SKM-1 (cell line): Measurements from ENCODE around the gene EIF3B.
"Not testable (repeated sequence)": the region's sequence is repeated elsewhere in the genome, so short reads cannot be mapped to it uniquely, and the experiment has no call there.

Experiments used
- DNase-seq: peaks from one replicate; lab custom pipeline; 2025; ENCODE audit not compliant: unreplicated experiment; lab: John Stamatoyannopoulos, UW

Gene EIF3B

GRCh38 chr7:2347351-2348063 is 7.1 kb upstream of the EIF3B start:
- not testable (repeated sequence) for DNase-seq

DNA sequence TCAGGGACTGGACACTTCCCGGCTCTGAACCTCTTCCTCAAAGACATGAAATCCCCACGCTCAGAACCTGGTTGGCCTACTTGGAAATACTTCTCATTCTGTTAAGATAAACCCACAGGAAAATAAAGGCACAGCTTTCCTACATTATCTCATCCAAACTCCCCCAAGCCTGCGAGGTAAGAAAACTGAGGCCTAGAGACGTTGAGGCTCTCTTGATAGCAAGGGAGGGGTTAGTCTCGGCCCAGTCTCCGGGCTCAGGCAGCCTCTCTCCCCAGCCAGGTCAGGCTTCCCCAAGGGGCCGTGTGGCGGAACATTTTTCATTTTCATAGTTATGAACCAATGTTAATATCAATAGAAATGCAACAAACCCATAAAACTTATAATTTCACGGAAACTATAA is 4.6 kb upstream of the EIF3B start:
- DNase-seq, result no peak

- DNase-seq, result no peak
Observed at GRCh38 chr7:2350861-2351260, 3.8 kb upstream of the EIF3B start.

GRCh38 chr7:2353113-2353935 is 1.3 kb upstream of the EIF3B start:
- no peak for DNase-seq

- peak; percentile 84 for DNase-seq
Observed at GRCh38 chr7:2353936-2354185, 766 bp upstream of the EIF3B start.

DNA sequence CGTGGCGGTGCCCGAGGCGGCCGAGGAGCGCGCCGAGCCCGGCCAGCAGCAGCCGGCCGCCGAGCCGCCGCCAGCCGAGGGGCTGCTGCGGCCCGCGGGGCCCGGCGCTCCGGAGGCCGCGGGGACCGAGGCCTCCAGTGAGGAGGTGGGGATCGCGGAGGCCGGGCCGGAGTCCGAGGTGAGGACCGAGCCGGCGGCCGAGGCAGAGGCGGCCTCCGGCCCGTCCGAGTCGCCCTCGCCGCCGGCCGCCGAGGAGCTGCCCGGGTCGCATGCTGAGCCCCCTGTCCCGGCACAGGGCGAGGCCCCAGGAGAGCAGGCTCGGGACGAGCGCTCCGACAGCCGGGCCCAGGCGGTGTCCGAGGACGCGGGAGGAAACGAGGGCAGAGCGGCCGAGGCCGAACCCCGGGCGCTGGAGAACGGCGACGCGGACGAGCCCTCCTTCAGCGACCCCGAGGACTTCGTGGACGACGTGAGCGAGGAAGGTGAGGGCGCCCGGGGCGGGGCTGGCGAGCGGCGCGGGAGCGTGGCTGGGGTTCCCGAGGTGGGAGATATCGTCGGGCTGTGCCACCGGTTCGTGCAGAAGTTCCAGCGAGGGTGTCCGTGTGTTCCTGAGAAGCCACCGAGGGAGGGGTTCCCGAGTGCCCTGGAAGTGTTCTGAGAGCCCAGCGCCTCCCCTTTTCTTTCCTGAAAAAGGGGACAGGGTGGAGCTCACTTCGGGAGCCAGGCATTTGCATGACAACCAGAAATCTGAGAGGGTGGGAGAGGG is 495 bp downstream of the EIF3B start:
- no peak for DNase-seq

DNA sequence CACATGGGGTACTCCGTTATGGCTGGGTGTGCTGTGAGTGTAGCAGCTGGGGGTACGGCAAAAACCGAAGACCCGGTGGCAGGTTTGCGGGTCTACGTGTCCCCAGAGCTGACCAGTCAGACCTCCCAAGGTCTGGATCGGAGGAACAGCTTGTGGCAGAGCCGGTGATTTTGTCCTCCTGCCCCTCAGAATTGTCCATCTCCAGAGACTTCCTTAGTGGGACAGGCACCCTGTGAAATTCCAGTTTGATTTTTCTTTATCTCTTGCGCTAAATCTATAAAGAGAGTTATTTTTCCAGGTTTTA is 1.0 kb downstream of the EIF3B start:
- no peak for DNase-seq

DNA sequence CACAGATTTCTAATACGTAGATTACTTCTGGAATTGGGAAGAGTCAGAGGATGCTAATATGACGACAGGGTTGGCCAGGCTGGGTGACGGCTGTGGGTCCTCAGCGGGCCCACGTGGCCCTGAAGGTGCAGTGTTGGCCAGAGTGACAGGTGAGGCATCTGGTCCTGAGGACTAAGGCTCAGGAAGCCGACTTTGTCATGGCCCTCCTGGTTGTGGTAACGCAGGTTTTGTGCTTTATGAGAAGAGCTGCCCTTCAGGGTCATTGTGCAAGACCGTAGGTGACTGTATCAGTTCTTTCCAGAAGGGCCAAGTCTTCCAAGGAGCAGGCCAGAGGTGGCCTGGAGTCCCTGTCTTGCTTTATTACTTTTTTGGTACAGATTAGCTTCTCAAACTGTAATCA is 2.5 kb downstream of the EIF3B start:
- no peak for DNase-seq

DNA sequence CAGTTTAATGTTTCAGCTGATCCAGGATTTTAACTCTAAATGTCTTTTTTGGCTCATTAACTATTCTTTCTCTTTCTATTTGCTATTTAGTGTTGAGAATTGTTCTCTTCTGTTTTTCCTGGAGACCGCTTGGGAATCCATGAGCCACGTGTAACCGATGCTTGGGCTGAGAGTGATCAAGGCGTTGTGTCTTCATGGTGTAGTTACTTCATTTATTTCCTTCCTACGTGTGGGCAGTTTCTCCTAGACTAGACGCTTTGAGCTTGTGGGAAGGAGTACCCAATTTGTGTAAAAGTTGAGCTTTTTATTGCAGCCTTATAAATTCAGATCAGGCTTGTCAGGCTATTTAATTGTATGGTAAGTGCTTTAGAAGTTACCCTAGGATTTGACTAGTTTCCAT is 2.9 kb downstream of the EIF3B start:
- DNase-seq, result no peak

GRCh38 chr7:2358968-2359527 is 4.4 kb downstream of the EIF3B start:
- no peak for DNase-seq

DNA sequence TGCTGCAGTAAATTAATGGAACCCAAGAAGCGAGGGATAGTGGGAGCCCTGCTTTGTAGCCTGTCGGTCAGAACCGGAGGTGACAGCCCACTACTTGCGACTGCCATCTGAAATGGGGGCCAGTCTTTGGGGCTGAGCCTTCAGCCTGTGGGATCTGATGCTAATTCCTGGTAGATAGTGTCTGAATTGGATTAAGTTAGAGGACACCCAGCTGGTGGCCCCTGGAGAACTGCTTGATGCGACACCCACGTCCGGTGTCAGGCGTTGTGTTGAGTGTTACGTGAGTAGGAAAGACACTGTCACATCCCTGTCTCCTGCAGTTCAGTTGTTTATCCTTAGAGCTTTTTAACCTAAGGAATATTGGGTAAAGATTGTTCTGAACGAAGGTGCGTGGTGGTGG is 5.0 kb downstream of the EIF3B start:
- no peak for DNase-seq

DNA sequence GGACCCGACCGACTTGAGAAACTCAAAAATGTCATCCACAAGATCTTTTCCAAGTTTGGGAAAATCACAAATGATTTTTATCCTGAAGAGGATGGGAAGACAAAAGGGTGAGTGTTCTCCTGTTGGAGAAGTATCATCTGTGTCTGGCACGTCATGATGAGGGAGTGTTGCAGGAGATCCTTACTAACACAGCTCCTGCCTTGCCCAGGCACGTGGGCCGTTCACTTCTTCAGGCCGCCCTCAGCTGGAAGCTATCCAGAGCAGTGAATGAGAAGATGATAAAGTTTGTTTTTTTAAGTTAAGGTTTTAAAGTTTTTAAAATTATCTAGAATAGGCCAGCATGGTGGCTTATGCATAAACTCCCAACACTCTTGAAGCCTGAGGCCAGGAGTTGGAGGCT is 6.2 kb downstream of the EIF3B start:
- no peak for DNase-seq

- no peak for DNase-seq
Observed at GRCh38 chr7:2362385-2363088, 7.9 kb downstream of the EIF3B start.

DNA sequence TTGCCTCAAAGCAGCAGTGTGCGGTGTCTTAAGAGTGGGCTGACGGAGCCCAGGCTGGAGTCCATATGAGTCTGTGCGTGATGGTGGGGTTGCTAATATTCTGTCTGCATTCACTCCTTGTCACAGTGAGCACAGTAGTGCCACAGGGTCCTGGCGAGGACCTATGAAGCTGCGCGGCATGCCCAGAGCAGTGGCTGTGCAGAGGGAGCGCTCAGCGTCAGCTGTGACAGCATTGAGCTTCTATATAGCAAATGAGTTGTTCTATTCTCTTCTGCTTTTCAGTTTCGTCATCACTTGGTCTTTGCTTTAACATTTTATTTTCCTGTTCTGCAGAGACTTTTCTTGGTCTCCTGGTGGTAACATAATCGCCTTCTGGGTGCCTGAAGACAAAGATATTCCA is 14.5 kb downstream of the EIF3B start:
- no peak for DNase-seq

DNA sequence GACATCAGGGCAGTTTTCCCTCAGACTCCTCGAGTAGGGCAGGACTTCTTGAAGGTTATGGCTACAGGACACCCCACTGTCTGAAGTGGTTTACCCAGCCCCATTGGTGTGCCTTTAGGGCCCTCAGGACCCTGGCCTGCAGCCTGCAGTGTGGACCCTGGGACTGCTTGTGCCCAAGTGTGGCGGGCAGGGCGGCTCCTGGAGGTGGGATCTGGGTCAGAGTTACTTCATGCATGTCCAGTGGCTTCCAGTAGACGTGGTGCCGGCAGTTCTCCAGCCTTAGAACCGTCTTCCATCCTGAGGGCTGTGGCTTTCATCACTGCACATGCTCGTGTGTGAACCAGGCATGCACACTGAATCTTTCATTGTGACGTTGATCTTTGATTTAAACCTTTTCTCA is 16.7 kb downstream of the EIF3B start:
- DNase-seq, result no peak

GRCh38 chr7:2372724-2373123 is 18.1 kb downstream of the EIF3B start:
- DNase-seq, result no peak

DNA sequence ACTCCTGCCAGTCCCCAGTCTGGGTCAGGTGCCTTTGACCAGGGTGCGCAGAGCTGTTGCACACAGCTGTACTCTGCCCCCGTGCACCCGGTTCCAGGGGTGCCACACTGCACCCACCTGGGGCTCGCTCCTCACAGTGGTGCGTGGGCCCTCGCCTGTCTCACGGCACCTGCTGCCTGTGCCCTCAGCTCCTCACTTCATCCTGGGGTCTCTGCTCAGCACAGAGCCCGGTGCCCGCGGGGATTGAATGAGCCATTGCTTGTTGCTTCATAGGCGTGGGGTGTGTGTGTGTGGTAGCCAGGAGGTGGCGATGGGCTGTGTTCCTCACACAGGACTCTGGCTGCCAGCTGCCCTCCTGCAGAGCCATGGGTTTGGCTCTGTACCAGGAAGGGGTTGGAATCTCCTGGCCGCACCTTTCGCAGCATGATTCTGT is 18.5 kb downstream of the EIF3B start:
- no peak for DNase-seq

GRCh38 chr7:2373646-2374045 is 19.0 kb downstream of the EIF3B start:
- no peak for DNase-seq

DNA sequence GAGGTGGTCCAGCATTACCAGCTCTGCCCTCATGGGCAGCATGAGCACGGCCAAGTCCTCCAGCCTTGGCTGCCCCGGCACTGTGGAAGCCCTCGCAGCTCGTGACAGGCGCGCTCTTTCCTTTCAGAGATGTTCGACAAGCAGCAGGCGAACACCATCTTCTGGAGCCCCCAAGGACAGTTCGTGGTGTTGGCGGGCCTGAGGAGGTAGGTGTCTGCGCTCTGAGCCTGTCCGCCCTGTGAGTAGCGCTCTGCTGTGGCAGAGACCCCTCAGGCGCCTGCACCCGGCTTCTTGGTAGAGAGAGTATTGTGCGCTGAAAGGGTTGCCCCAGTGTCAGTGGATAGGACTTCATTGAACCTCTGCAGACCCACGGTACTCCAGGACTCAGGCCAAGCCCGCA is 19.8 kb downstream of the EIF3B start:
- DNase-seq, result no peak

- no peak for DNase-seq
Observed at GRCh38 chr7:2374830-2375728, 20.5 kb downstream of the EIF3B start.
